ENCODE data around the gene CREB3L2.

CREB3L2 gene

DNA sequence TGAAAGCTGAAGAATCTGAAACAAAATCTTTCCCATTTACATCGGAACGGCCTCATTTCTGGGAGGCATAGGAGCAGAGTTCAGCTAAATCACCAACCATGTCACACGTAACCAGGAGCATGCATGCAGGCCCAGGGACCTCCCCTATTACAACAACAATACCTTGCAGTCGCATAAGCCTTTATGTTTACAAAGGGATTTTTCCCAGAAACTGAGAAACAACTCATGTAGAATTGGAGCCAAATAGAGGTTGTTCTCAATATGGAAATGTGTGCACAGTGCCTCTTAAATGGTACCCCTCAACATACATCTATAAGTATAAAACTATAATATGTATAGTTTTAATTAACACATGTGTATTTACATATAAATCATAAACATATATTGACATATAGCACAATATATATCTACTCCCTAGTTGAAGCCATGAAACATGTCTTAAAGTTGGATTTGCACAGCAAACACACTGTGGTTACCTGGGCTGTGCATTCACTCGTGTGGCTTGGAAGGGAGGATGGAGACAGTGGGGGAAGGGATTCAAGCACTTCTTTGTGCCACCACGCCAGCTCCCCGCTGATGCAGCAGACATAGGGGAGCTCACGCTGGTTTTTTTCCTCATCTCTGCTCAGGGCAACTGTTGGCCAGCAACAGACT lies 120.2 kb downstream of the CREB3L2 start:
- no peak overlapping the region for H3K27ac ChIP-seq
- no peak for TF ChIP-seq ZFX (IDR thresholded peaks at IDR 0.05)
- TF ChIP-seq, protein P1, sequence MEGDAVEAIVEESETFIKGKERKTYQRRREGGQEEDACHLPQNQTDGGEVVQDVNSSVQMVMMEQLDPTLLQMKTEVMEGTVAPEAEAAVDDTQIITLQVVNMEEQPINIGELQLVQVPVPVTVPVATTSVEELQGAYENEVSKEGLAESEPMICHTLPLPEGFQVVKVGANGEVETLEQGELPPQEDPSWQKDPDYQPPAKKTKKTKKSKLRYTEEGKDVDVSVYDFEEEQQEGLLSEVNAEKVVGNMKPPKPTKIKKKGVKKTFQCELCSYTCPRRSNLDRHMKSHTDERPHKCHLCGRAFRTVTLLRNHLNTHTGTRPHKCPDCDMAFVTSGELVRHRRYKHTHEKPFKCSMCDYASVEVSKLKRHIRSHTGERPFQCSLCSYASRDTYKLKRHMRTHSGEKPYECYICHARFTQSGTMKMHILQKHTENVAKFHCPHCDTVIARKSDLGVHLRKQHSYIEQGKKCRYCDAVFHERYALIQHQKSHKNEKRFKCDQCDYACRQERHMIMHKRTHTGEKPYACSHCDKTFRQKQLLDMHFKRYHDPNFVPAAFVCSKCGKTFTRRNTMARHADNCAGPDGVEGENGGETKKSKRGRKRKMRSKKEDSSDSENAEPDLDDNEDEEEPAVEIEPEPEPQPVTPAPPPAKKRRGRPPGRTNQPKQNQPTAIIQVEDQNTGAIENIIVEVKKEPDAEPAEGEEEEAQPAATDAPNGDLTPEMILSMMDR (conservative IDR thresholded peaks at IDR 0.05), result no peak

DNA sequence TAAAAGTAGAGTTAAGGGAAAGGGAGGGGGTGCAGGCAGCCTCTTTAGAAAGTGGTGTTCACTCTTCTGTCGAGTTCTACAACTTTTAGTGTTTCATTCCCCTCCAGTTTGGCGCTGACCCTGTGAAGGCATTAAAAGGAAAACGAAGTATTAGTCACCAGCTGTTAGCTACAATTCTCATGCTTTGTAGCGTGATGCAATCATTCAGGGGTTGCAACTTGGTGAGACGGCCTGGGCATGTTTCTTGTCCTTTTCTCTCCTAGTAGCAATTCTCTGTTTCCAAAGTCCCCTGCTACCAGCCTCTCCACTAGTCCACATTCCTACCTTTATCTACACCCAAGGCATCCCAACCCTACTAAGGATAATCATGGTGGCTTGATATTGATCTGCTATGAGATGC lies 121.5 kb downstream of the CREB3L2 start:
- H3K27ac ChIP-seq, result no peak overlapping the region
- no peak for TF ChIP-seq ZFX (IDR thresholded peaks at IDR 0.05)
- TF ChIP-seq, protein P1 (conservative IDR thresholded peaks at IDR 0.05), result no peak

DNA sequence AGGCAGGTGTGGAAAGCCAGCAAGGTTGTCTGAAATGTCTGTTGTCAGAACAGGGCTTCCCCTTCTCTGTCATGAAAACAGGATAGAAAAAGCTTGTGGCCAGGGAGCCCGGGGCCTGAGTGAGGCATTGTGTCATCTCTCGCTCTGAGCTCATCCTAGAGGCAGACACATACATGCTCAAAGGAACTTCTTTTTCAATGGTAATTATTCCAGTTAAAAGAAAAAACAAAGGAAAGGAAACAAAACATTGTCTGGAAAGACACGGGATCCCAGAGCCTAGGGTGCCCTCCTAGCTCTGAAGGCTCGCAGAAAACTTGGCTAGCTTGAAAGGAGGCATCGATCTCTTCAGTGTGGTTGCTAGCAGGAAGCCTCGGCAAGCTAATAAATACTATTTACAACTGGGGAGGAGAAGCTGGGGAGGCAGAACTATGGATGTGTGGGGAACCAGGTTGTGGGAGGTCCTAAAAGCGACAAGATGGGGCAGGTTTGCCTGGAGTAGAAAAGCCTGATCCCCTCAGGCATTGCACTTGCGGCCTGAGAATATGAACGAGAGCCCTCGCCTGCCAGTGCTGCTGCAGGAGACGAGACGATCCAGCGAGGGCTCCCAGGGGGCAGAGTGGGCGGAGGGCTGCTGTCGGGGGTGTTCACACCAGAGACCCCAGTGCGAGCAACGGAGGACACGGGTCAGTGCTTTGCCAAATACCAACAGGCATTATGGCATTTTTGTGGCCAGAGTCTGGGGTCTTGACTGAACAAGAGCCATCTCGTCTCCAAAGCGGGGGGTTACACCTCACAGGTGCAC lies 122.3 kb downstream of the CREB3L2 start:
- H3K27ac ChIP-seq, result no peak overlapping the region
- no peak for TF ChIP-seq ZFX (IDR thresholded peaks at IDR 0.05)
- TF ChIP-seq, protein P1 (conservative IDR thresholded peaks at IDR 0.05), result no peak

DNA sequence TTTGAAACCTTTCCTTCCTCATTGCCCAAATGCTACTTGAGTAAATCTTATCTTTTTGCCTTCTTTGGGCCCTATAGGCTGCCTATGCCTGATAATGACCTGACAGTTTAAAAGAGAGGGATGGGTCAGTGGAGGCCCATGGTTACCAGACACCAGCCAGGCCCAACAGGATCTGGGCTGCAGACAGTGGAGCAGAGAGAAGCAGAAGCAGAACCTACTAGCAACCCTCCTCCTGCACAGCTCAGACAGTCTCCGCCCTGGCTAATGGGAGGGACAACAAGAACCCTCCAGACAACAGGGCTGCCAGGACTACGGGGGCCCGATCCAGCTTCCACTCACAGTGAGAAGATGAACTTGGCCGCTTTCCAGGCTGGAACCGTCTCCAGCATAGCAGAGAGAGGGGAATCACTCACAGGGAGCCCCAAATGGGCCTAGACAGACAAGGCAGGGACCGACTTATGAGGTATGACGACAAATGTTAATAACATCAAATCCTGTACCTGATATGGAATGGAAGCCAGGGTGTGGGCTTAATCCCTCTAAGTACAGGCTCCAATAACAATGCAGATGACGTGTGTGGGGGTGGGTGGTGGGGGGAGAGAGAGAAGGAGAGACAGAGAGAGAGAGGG lies 123.4 kb downstream of the CREB3L2 start:
- H3K27ac ChIP-seq, result no peak overlapping the region
- TF ChIP-seq, protein P1 (conservative IDR thresholded peaks at IDR 0.05), result no peak
- no peak for TF ChIP-seq ZFX (IDR thresholded peaks at IDR 0.05)

DNA sequence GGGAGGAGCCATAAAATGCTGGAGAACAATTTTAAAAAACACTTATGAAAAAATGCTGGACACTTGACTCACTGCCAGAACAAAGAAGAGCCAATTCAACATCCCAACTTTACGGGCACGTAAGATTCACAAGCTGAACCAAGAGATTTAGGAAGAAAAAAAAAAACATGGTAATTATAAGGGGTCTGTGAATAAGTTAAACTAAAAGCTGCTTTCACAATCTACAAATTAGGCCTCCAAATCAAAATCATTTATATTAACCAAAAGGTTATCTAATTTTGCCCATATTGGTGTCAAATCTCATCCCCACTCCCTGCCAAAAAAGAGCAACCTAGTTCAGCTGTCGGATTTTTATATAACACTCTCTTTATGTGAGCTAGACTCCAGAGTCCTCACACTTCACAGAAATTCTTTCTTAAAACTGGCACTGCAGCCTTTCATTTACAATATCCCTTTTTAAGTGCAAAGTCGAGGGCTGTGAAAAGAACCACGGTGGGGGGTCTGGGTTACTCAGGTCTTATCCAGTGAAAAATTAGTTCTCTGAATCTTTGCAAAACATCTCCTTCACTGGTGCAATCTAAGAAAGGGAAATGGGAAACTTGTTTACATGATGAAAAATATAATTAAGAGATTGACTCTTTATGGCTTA lies 124.7 kb downstream of the CREB3L2 start:
- TF ChIP-seq, protein P1 (conservative IDR thresholded peaks at IDR 0.05), result no peak
- TF ChIP-seq ZFX (IDR thresholded peaks at IDR 0.05), result no peak
- H3K27ac ChIP-seq, result no peak overlapping the region

DNA sequence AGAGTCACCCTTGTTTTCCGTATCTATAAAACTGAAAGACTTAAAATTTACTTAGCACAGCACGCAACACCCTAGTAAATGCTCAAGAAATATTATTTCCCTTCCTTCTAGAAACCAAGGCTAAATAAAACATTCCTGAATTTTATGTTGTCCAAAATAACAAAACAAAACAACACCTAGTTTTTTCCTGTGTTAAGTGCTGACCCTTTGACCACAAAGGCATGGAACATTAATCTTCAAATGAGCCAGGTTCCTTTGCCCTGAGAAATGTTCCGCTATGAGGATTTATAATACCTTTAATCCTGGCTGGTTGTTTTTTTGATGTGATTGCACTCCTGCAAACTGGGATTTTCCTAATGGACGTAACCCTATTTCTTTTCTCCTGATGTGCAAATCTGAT lies 126.1 kb downstream of the CREB3L2 start:
- no peak overlapping the region for H3K27ac ChIP-seq
- TF ChIP-seq, protein P1 (conservative IDR thresholded peaks at IDR 0.05), result no peak
- TF ChIP-seq ZFX (IDR thresholded peaks at IDR 0.05), result no peak
